ENCODE data around the gene AIFM1.

Gene AIFM1

GRCh38 chrX:130170752-130171445 is 5.3 kb upstream of the AIFM1 start:
- no peak for DNase-seq (ENCODE audit: low read depth)

GRCh38 chrX:130167040-130167439 is 1.4 kb upstream of the AIFM1 start:
- no peak for DNase-seq (ENCODE audit: low read depth)

GRCh38 chrX:130166503-130166777 is 799 bp upstream of the AIFM1 start:
- no peak for DNase-seq (ENCODE audit: low read depth)

- DNase-seq (ENCODE audit: low read depth) = no peak
These were observed 399 bp downstream of the AIFM1 start for GRCh38 chrX:130165181-130165702.

- no peak for DNase-seq (ENCODE audit: low read depth)
These were observed 2.2 kb downstream of the AIFM1 start for GRCh38 chrX:130163398-130163797.

GRCh38 chrX:130162094-130162735 is 3.4 kb downstream of the AIFM1 start:
- DNase-seq (ENCODE audit: low read depth) = no peak

- no peak for DNase-seq (ENCODE audit: low read depth)
These were observed 5.9 kb downstream of the AIFM1 start for GRCh38 chrX:130159776-130160175.

- no peak for DNase-seq (ENCODE audit: low read depth)
These were observed 7.3 kb downstream of the AIFM1 start for GRCh38 chrX:130158311-130158710.

GRCh38 chrX:130155564-130155963 is 10.1 kb downstream of the AIFM1 start:
- no peak for DNase-seq (ENCODE audit: low read depth)

- no peak for DNase-seq (ENCODE audit: low read depth)
These were observed 18.0 kb downstream of the AIFM1 start for GRCh38 chrX:130147631-130148030.

- no peak for DNase-seq (ENCODE audit: low read depth)
These were observed 20.5 kb downstream of the AIFM1 start for GRCh38 chrX:130145123-130145522.

GRCh38 chrX:130144509-130144908 is 21.1 kb downstream of the AIFM1 start:
- no peak for DNase-seq (ENCODE audit: low read depth)

GRCh38 chrX:130139474-130140201 is 26.0 kb downstream of the AIFM1 start:
- no peak for DNase-seq (ENCODE audit: low read depth)

GRCh38 chrX:130136961-130137360 is 28.7 kb downstream of the AIFM1 start:
- no peak for DNase-seq (ENCODE audit: low read depth)

GRCh38 chrX:130136496-130136895 is 29.1 kb downstream of the AIFM1 start:
- no peak for DNase-seq (ENCODE audit: low read depth)

GRCh38 chrX:130130990-130131389 is 34.7 kb downstream of the AIFM1 start:
- DNase-seq (ENCODE audit: low read depth) = no peak

GRCh38 chrX:130125091-130125874 is 40.4 kb downstream of the AIFM1 start:
- no peak for DNase-seq (ENCODE audit: low read depth)

- no peak for DNase-seq (ENCODE audit: low read depth)
These were observed 41.1 kb downstream of the AIFM1 start for GRCh38 chrX:130124577-130124976.

GRCh38 chrX:130121505-130121800 is 44.2 kb downstream of the AIFM1 start:
- no peak for DNase-seq (ENCODE audit: low read depth)

- DNase-seq (ENCODE audit: low read depth) = no peak
These were observed 44.7 kb downstream of the AIFM1 start for GRCh38 chrX:130120746-130121504.

- no peak for DNase-seq (ENCODE audit: low read depth)
These were observed 45.3 kb downstream of the AIFM1 start for GRCh38 chrX:130120321-130120731.
